DMS114 treated with DMSO at 0.1 percent for 48 hours (cell line): ENCODE measurements around the gene CYP1A1.

Source experiments
- DNase-seq: peaks from one replicate; lab custom pipeline; 2025; ENCODE audit not compliant: unreplicated experiment; lab: John Stamatoyannopoulos, UW

The CYP1A1 gene

DNA sequence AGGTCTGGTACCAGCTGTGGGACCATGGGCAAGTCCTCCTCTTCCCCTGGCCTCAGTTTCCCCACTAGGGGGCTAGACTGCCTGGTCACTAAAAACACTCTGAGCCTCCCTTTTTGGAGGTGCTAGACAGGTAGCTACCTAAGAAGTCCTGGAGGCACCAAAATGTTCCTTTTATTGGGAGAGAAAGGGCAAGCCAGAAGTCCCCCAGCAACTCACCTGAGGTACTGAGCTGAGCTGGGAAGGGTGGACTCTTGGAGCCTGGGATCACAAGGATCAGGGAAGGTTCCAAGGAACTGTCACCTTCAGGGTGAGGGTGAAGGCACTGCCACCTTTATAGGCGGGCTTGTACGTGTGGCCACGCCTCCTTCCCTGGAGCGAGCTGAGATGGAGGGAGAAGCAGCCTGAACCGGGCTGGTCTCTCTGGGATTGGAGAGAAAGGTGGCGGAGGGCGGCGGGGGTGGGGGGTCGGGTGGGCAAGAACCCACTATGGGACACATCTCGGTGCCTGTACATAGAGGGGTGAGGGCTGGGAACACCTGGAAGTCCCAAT lies at the start of gene CYP1A1:
Gene CYP1A1, minus strand, starts transcription at position 304 of the 550 bp plus-strand sequence. CDS start 2,431 bp downstream, outside the sequence.
- peak; percentile 14 for DNase-seq

DNA sequence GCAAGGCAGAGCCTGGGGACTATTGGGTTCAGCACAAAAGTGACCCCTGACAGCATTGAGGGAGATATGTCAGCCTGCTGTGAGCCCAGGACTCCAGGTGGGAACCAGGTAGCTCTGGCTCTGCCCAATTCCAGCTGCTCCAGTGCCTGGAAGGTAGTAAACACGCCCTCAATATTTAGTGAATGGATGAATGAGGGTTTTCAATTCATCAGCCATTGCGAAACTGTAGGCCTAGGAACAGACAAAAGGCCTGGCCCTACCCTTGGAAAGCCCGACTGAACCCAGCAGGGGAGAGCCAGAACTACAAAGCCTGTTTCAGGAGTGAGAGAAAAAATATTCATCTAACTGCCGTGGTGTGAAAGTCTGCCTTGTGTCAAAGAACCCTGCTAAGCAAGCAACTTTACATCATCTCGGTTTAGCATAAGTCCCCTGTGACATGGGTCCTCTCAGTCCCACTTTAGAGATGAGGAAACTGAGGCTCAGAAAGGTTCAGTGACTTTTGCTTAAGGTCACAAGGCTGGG lies 48.5 kb upstream of the CYP1A1 start:
- no peak for DNase-seq

GRCh38 chr15:74773329-74773728 lies 48.0 kb upstream of the CYP1A1 start:
- no peak for DNase-seq

- DNase-seq = no peak
Measured at GRCh38 chr15:74770211-74770903, 45.0 kb upstream of the CYP1A1 start.

GRCh38 chr15:74769463-74770025 lies 44.2 kb upstream of the CYP1A1 start:
- no peak for DNase-seq

DNA sequence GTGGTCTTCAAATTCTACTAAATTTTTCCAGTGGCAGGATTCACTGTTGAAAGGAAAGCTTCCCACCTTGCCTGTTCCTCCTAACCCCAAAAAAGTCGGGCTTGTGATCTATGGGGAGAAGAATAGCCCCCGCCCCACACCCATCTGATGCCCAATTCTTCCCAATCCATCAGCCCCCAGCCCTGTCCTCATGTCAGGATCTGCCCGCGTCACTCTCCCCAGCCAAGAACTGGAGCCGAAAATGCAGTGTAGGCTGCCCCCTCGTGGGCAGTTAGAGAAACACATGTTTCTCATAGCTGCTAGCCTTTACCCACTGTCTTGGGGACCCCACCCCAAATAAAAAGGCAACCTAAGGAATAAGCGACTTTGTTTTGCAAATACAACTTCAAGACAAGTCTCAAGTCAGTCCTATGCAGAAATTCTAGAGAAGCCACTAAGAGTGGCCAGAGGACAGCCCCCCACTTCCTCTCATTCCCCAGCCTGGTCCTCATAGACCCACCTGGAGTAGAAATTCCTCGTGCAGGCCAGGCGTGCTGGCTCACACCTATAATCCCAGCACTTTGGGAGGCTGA lies 43.5 kb upstream of the CYP1A1 start:
- peak; percentile 73 for DNase-seq

GRCh38 chr15:74768099-74768770 lies 42.9 kb upstream of the CYP1A1 start:
- DNase-seq = no peak

GRCh38 chr15:74767167-74768098 lies 42.1 kb upstream of the CYP1A1 start:
- no peak for DNase-seq

GRCh38 chr15:74763416-74763815 lies 38.1 kb upstream of the CYP1A1 start:
- DNase-seq = no peak

DNA sequence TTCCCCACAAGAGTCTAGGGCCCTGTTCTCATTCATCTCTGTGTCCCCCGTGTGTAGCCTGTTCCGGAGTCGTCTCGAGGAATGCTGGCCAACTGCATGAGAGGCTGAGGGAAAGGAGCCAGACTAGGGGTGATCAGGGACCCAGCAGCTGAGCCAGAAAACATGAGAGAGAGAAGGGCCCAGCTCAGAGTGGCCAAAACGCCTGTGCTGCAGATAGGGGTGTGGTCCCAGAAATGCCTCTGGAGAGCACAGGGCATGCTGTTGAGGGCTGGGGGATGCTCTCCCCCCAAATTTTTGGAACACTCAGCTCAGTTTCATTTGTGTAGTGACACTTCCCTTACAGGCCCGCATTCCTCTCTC lies 37.4 kb upstream of the CYP1A1 start:
- no peak for DNase-seq

DNA sequence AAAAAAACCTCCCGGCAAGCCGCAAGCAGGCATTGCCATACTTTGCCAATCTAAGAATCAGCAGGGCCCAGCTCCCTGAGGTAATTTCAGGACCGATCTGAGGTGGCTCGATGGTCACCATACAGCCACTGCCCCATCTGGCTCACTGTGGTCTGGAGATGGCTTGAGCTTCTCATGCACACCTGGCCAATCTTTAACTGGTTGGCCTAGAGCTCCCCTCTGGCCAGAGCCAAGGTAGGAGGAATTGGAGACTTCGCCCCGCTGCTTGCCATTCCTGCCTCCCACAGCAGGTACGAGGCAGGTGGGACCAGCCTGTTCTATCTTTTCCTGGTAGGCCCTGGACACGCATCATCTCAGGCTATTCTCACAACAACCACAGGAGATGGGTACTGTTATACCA lies 33.4 kb upstream of the CYP1A1 start:
- DNase-seq = no peak

DNA sequence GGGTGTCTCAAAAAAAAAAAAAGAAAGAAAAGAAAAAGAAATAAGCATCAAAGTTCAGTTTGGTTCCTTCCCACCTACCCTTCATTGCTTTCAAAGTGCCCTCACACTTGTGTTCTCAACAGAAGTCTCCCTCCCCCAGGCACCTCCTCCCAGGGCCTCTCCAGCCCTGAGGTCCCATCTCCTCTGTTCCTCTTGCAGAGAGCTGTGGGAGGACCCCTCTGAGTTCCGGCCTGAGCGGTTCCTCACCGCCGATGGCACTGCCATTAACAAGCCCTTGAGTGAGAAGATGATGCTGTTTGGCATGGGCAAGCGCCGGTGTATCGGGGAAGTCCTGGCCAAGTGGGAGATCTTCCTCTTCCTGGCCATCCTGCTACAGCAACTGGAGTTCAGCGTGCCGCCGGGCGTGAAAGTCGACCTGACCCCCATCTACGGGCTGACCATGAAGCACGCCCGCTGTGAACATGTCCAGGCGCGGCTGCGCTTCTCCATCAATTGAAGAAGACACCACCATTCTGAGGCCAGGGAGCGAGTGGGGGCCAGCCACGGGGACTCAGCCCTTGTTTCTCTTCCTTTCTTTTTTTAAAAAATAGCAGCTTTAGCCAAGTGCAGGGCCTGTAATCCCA lies 29.4 kb upstream of the CYP1A1 start:
- no peak for DNase-seq

- no peak for DNase-seq
Measured at GRCh38 chr15:74752531-74752930, 27.2 kb upstream of the CYP1A1 start.

GRCh38 chr15:74752011-74752410 lies 26.7 kb upstream of the CYP1A1 start:
- DNase-seq = no peak

- DNase-seq = no peak
Measured at GRCh38 chr15:74750751-74751150, 25.4 kb upstream of the CYP1A1 start.

GRCh38 chr15:74749832-74750231 lies 24.5 kb upstream of the CYP1A1 start:
- DNase-seq = no peak

- DNase-seq = no peak
Measured at GRCh38 chr15:74748322-74748946, 23.1 kb upstream of the CYP1A1 start, which contains the start of gene CYP1A2. Gene CYP1A2 (plus strand): TSS chr15:74748845. CDS start chr15:74749739, 894 bp downstream.

GRCh38 chr15:74746389-74746788 lies 21.1 kb upstream of the CYP1A1 start:
- DNase-seq = no peak

DNA sequence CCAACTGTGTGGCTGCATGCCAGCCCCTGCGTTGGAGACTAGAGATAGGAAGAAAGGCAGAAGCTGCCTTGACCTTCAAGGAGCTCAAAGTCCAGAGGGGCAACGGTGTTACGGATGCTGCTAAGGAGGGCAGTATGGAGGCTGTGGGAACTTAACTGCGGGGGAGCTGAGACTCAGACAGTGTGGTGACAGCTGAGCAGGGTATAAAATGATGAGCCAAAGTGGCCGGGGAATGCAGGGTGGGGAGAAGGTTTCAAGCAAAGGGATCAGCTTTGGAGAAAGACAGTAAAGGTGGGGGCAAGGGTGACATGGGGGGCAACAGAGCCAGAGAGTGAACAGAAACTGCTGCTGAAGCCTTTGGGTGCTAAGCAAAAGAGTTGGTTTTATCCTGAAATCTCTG lies 17.1 kb upstream of the CYP1A1 start:
- DNase-seq = no peak
